Gastroesophageal sphincter (tissue), 4 donors: ENCODE measurements around the gene ZNF778. TPM values are rescaled to one million over a fixed set of nuclear protein-coding genes. Genes with fewer than 3 reads are reported as not detected.

Experiments used
- ATAC-seq: fragments of 150-250 bp; one replicate; pipeline ENCODE4 v1.9.1; 2016; ENCODE audit warnings: mild to moderate bottlenecking, moderate library complexity
- H3K27ac ChIP-seq, 4 donors: fragments of 200-600 bp; sonication (generic) in 3 of 4; 1 replicate in 3 of 4; 2 replicates in 1 of 4; pipeline ENCODE4 v1.5.1; 2016 to 2019
- H3K27me3 ChIP-seq: fragments of 200-600 bp; sonication (generic); one replicate; pipeline ENCODE4 v1.5.1; 2019
- H3K36me3 ChIP-seq, 2 donors: fragments of 200-600 bp; sonication (generic); one replicate each; pipeline ENCODE4 v1.5.1; 2019; ENCODE audit warnings: control low read depth in 1 of 2
- H3K4me1 ChIP-seq, 3 donors: fragments of 200-600 bp; sonication (generic); 1 replicate in 2 of 3; 2 replicates in 1 of 3; pipeline ENCODE4 v1.5.1; 2016 to 2019; ENCODE audit warnings: control low read depth in 2 of 3
- H3K4me3 ChIP-seq, 2 donors: fragments of 200-600 bp; sonication (generic); one replicate each; pipeline ENCODE4 v1.5.1; 2019; ENCODE audit warnings: mild to moderate bottlenecking in 1 of 2, moderate library complexity in 1 of 2
- H3K9me3 ChIP-seq, 3 donors: fragments of 200-600 bp; sonication (generic); one replicate each; pipeline ENCODE4 v1.5.1; 2017 to 2019; ENCODE audit warnings: control low read depth in 2 of 3
- EP300 ChIP-seq: sonication (generic); formaldehyde crosslinking; IDR thresholded peaks from one replicate; pipeline ENCODE4 v1.6.1; 2017; ENCODE audit warnings: antibody characterized with exemption, mild to moderate bottlenecking
- POLR2A ChIP-seq, 2 donors: fragments of 450-650 bp; IDR thresholded peaks; one replicate each; pipeline ENCODE4 v1.6.1; 2017; ENCODE audit warnings: antibody characterized with exemption in 2 of 2, mild to moderate bottlenecking in 2 of 2, moderate library complexity in 1 of 2
- POLR2AphosphoS5 ChIP-seq: sonication (generic); formaldehyde crosslinking; IDR thresholded peaks from one replicate; pipeline ENCODE4 v1.6.1; 2017; ENCODE audit warnings: antibody characterized with exemption
- WGBS, 2 donors: methylation state at CpG; one replicate each; pipeline ENCODE4 v1.1.5; 2018; ENCODE audit warnings: low coverage in 1 of 2; 5-methylcytosine and 5-hydroxymethylcytosine counted together
- total RNA-seq, 4 donors: library from RNA; depleted of rRNA; stranded (reverse); fragments of >200 nt; gene quantifications; one replicate each; pipeline ENCODE4 v1.1.0, GENCODE V29; 2016
- TF ChIP-seq, protein P1 (sequence below), 4 experiments: fragments of 200-600 bp in 2 of 4; fragments of 450-650 bp in 2 of 4; sonication (generic) in 1 of 4; IDR thresholded peaks; one replicate each; pipeline ENCODE4 v1.5.1; 2017 to 2019; ENCODE audit warnings: antibody characterized with exemption in 4 of 4, mild to moderate bottlenecking in 2 of 4, moderate library complexity in 2 of 4

Gene ZNF778
- total RNA-seq, 4 donors from 2014 or later: 11.1 to 28.0 (median 12.4) TPM

DNA sequence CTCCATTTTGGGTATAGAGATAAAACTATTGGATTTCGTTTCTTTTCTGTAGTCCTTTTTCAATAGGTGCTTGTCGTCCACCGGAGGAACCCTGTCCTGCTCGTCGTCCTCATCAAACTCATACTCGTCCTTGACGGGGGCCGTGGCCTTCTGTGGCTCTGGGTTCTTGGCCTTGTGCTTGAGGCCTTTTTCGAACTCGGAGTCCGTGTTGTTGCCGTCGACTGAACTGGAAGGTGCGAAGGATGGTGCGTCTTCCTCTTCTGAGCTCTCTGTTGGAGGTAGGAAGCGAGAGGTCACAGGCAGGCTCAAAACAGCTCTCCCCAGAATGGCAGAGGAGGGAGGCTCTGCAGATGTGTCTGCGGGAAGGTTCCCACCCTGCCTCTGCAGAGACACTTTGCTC lies 67.9 kb downstream of the ZNF778 start:
- TF ChIP-seq EP300: no peak
- Histone ChIP-seq H3K4me1 (peaks cover 0 to 9% (median 0%) of the 10 kb centered on the region in 3 donors), H3K36me3 (peaks cover 0 to 93% of the 10 kb centered on the region in 2 donors), H3K9me3 (no peaks in the 10 kb centered on the region), H3K4me3 (no peak overlapping the region), H3K27ac (no peak overlapping the region), H3K27me3 (no peaks in the 10 kb centered on the region)
- no peak for ATAC-seq
- WGBS, 2 donors: 80% methylated on average over 1 of the region's 17 CpGs; no CpG with 5 or more reads in 1 of the 2 donors

DNA sequence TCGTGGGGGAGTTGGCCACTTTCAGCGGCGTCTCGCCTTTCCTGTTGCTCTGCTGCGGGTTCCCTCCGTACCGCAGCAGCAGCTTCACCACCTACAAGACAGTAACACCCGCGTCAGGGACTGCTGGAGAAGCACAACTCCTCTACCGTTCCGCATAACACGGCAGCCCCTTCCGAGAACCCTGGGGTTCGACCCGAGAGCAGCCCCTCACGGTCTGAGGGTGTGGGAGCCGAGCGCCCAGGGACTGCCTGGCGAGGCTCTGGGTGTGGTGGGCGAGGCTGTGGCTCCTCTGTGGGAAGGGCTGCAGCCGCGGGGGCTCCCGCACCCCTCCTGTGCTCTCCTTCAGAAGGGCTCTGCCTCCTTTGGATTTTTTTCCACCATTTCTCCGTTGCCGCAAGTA lies 68.6 kb downstream of the ZNF778 start:
- Histone ChIP-seq H3K27me3 (no peaks in the 10 kb centered on the region), H3K36me3 (peaks cover 0 to 93% of the 10 kb centered on the region in 2 donors), H3K9me3 (no peaks in the 10 kb centered on the region), H3K4me1 (peaks cover 0 to 9% (median 0%) of the 10 kb centered on the region in 3 donors), H3K27ac (no peak overlapping the region), H3K4me3 (no peak overlapping the region)
- TF ChIP-seq POLR2AphosphoS5: no peak
- no peak for TF ChIP-seq EP300
- TF ChIP-seq, protein P1, sequence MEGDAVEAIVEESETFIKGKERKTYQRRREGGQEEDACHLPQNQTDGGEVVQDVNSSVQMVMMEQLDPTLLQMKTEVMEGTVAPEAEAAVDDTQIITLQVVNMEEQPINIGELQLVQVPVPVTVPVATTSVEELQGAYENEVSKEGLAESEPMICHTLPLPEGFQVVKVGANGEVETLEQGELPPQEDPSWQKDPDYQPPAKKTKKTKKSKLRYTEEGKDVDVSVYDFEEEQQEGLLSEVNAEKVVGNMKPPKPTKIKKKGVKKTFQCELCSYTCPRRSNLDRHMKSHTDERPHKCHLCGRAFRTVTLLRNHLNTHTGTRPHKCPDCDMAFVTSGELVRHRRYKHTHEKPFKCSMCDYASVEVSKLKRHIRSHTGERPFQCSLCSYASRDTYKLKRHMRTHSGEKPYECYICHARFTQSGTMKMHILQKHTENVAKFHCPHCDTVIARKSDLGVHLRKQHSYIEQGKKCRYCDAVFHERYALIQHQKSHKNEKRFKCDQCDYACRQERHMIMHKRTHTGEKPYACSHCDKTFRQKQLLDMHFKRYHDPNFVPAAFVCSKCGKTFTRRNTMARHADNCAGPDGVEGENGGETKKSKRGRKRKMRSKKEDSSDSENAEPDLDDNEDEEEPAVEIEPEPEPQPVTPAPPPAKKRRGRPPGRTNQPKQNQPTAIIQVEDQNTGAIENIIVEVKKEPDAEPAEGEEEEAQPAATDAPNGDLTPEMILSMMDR (IDR thresholded peaks at IDR 0.05): no peak
- no peak for TF ChIP-seq POLR2A (IDR thresholded peaks at IDR 0.05)
- ATAC-seq: no peak
- 83% methylated on average over 8 of the region's 25 CpGs; no CpG with 5 or more reads in 1 of the 2 donors for WGBS, 2 donors

Other genes starting within 250 kb of the ZNF778 start
- 1 to 10 TPM; 1.4 to 5.8 (median 1.5) TPM for gene CBFA2T3, start 240.5 kb upstream of the ZNF778 start, total RNA-seq
- gene ACSF3, start 123.9 kb upstream of the ZNF778 start, total RNA-seq: 10 to 100 TPM; 14.5 to 33.8 (median 28.8) TPM
- 1 to 10 TPM in 1 of 4 donors, under 1 TPM in 2, not detected in 1; 0.15 to 1.1 (median 0.27) TPM for gene CDH15, start 46.0 kb upstream of the ZNF778 start, total RNA-seq
- not detected for gene SLC22A31, start 17.2 kb upstream of the ZNF778 start, total RNA-seq